GM18498 (cell line): ENCODE measurements around the gene RERE.

ENCODE experiments used
- ATAC-seq: cut with Tn5 transposase; IDR thresholded peaks from one replicate; pipeline ENCODE4 v1.9.1; 2021; ENCODE audit warnings: mild to moderate bottlenecking, moderate library complexity; ENCODE audit not compliant: unreplicated experiment

RERE gene

DNA sequence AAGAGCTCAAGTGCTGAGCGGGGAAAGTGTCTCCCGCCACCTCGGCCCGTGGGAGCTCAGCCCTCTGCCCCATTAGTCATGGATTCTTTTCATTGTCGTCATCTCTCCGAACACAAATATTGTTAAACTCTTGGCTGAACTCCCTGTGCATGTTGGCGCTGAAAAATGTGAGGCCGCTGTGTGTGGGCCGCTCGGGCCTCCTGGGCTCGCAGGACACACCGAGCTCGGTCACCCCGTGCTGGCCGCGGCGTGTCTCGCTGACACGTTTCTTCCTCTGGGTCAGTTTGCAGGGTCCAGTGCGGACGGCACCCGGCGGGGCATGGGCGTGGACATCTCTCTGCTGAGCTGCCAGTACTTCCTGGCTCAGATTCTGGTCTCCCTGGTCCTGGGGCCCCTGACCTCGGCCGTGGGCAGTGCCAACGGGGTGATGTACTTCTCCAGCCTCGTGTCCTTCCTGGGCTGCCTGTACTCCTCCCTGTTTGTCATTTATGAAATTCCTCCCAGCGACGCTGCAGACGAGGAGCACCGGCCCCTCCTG is 473.9 kb downstream of the RERE start:
- no peak for ATAC-seq

DNA sequence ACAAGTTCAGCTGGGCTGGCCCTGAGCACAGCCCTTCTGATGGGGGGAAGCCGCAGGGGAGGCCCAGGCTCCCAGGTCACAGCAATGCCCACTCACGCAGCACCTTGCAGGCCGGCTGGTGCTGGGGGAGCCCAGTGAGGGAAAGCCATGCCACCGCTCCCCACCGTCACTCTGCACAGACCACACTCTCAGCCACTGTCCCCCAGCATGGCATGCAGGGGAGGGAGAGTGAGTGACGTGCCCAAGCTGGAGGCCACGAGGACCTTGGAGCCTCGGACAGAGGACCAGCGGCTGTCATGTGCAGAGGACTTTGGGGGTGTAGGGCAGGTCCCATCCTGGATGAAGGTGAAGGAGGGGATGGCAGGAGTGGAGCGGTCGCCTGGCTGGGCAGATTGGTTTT is 474.4 kb downstream of the RERE start:
- ATAC-seq, result no peak

DNA sequence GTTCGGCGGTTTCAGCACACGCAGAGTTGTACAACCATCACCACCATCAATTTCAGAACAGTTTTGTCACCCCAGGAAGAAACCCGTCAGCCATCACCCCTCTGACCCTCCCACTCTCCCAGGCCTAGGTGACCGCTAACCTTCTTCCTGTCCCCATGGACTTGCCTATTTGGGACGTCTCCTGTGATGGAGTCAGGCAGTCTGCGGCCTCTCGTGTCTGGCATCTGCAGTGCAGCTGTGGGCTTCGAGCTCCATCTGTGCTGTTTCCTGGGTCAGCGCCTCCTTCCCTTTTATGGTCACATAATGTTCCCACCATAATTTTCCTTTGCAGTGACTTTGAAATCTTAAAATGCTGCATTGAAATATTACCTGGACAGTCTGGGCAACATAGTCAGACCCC is 475.1 kb downstream of the RERE start:
- ATAC-seq, result no peak

DNA sequence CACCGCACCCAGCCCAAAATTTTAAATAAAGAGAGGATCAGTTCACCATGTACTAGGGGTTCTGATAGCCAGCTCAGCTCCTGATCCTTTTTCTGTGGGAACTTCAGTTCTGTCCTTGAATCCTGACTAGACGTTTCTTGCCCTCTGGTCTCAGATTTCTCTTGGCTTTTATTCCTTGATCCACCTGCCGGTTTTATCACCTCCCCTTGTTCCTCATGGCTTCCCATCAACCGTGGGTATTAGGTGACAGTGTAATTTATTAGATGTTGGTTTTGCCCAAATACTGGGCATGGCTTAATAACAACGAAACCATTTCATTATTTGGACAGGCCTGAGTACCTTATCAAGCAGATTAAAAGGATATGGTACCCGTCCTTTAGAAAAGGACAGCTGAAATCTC is 477.0 kb downstream of the RERE start:
- ATAC-seq, result no peak

DNA sequence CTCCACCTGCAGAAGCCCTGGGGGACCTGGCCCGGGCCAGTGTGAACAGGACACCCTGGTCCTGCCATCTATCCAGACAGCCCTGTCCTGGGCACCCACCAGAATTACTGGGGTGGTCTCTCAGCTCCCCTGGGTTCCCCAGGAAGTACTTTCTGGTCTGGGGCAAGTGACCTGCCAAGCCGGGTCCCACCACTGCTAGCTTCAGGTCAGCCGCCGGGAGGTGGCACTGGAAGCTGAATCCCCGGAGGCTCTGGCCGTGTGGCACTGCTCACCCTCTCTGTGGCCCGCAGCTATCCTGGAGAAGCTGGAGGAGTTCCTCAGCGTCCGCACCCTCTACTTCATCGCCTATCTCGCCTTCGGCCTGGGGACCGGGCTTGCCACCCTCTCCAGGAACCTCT is 478.2 kb downstream of the RERE start:
- ATAC-seq, result no peak

DNA sequence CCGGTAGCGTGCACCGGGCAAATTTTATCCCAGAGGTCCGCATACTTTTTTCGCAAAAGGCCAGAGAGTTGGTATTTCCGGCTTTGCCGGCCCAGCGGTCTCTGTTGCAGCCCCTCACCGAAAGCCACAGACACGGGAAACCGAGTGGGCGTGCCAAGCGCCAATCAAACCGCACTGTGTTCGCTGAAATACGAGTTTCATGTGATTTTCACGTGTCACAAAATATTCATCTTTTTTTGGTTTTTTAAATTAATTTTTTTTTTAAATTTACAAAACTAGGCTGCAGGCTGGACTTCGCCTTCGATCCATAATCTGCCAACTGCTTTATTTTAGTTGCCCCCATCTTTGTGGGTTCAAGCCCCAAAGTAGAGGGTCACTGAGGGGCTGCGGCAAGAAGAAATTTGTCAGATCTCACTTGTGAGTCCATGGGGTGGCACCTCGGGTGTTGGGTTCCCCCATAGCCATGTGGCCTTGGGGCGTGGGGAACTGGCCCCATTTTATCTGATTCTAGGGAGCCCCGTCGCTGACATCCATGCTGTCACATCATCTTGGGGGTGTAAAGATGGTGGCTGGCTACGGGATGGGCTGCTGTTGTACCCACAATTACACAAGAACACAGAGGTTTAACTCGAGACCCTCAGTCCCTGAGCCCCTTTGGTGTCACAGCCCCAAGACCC is 478.8 kb downstream of the RERE start:
- ATAC-seq, result no peak

DNA sequence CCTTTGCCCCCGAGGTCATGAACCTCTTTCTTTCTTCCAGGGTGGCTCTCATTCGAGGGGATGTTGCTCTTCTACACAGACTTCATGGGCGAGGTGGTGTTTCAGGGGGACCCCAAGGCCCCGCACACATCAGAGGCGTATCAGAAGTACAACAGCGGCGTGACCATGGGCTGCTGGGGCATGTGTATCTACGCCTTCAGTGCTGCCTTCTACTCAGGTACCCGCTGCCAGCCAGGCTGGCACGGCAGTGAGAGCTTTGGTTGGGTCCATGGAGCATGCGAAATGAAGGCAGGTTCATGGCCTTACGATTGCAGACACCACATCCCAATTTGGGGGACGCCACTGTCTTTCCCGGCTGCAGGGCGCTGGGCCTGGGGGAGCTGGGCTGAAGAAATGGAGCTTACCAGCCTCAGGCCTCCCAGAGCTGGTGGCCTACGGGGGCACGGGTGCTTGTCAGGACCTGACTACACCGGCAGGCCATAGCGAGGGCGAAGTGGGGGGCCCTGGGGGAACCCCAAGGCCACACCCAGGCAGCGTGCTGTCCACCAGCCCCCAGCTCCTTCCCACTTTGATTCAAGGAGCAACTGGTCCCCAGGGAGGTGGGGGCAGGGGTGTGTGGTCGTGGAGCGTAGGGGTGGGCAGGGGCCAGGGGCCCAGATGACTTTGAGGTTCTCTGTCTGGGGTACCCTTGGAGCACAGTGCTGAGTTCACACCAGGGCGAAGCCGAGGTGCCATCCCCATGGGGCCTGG is 479.5 kb downstream of the RERE start:
- no peak for ATAC-seq

DNA sequence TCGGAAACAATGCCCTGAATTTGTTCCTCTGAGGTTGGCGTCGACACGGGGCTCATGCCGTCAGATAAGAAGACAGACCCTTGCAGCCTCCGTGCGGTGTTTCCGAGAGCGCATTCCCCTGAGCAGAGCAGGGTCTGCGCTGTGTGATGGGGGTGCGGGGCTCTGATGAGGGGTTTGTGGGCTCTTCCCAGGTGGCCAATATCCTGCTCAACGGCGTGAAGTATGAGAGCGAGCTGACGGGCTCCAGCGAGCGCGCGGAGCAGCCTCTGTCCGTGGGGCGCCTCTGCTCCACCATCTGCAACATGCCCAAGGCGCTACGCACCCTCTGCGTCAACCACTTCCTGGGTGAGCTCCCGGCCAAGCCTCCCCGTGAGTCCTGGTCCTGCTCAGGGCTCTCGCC is 482.2 kb downstream of the RERE start:
- no peak for ATAC-seq

DNA sequence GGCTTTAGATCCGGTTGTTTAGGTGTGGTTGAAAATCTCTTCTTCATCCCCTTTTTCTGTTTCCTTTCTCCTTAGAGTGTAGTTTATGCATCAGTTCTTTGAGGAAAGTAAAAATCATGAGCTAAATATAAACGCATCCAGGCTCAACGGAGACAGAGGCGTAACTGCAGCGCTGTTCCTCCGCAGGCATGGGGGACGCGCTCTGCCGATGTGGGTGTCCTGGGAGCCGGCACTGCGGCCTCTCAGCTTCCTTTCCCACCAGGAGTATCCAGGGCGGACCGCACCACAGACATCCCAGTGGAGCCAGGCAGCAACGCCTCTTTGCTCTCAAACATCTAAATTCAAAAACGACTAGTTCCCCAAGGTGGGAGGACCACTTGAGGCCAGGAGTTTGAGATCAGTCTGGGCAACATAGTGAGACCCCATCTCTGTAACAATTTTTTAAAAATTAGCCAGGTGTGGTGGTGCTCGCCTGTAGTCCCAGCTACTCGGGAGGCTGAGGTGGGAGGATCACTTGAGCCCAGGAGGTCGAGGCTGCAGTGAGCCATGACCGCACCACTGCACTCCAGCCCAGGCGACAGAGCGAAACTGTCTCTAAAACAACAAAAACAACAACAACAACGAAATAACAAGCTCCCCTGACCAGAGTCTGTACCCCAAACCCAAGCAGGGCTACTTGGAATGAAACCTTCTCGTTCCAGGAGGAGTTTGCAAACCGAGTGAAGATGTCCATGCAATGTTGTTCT is 483.2 kb downstream of the RERE start:
- no peak for ATAC-seq

DNA sequence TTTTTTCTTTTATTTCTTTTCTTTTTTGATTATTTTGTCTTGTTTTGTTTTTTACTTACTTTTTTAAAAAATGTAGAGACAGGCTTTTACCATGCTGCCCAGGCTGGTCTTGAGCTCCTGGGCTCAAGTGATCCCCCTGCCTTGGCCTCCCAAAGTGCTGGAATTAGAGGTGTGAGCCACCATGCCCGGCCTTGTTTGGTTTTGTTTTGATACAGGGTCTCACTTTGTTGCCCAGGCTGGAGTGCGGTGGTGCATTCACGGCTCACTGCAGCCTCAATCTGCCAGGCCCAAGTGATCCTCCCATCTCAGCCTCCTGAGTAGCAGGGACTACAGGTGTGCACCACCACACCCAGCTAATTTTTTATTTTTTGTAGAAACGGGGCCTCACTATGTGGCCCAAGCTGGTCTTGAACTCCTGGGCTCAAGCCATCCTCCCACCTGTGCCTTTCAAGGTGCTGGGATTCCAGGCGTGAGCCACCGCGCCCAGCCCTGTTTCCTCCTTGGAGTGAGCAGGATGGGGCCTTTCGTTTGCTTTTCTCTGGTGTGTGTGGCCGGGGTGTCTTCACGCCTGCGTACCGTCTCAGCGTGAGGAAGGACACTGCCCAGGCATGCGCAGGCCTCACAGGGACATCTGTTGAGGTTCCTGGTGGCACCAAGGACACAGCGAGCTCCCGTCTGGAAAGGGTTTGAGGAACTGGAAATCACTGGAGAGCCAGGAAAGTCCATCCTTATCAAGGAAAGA is 484.0 kb downstream of the RERE start:
- no peak for ATAC-seq

DNA sequence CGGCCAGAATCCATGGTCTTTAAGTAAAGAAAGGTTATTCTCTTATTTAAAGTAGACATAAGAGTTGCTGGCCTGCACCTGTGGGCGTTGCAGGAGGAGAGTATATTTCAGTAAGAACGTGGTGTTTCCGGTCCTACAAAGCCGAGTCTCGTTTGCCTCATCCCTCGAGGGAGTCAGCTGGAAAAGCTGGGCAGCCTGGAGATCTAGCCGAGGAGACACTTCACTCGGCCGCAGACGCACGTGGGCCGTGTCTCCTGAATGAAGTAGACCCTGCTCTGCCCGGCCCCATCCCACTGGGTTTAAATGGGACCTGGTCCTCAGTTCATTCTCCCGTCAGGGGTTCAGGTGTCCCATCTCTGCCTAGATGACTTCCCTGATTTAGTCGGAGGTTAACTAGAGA is 484.6 kb downstream of the RERE start:
- no peak for ATAC-seq

DNA sequence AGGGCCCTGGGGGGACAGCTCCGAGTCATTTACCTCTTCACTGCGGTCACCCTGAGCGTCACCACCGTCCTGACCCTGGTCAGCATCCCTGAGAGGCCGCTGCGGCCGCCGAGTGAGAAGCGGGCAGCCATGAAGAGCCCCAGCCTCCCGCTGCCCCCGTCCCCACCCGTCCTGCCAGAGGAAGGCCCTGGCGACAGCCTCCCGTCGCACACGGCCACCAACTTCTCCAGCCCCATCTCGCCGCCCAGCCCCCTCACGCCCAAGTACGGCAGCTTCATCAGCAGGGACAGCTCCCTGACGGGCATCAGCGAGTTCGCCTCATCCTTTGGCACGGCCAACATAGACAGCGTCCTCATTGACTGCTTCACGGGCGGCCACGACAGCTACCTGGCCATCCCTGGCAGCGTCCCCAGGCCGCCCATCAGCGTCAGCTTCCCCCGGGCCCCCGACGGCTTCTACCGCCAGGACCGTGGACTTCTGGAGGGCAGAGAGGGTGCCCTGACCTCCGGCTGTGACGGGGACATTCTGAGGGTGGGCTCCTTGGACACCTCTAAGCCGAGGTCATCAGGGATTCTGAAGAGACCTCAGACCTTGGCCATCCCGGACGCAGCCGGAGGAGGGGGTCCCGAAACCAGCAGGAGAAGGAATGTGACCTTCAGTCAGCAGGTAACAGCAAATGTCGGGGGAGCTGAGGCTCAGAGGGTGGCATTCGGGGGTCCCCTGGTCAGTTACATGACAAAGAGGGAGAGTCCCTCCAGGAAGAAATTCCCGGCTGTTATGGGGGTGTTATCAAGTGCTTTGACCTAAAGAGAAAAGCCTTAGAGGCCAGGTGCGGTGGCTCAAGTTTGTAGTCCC is 486.9 kb downstream of the RERE start:
- ATAC-seq, result no peak

DNA sequence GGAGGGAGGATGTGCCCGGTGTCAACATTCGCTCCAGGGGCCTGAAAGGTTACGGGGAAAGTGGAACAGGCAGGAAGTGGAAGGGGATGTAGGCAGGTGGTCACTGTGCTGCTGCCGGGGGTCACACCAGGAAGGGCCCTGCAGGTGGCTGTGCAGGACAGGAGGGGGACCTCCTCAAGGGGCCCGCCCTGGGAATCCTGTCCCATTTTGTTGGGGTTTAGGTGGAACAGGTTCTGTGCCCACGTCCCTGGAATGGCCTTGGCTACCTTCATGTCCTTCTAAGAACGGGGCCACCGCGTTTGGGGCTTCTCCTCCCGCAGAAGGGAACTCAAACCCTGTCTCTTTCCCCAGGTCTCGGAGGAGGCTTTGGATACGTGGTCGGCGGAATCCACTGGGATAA is 487.6 kb downstream of the RERE start:
- no peak for ATAC-seq

DNA sequence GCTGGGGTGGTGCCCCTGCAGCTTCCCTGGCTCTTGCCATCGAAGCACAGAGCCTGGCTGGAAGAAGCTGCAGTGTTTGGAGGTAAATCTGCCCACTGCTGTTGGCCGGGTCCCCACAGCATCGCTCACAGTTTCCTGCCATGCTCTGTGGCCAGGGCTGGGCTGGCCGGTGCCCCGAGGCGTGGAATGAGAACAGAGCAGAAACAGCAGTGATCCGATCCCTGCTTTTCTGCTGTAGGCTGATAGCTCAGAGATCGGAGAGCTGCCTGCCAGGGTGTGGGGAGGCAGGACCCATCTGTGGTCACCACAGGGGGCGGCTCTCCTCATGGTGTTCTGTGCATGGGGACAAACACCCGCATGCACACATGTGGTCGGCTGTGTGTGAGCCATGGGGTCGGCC is 488.0 kb downstream of the RERE start:
- ATAC-seq, result no peak

DNA sequence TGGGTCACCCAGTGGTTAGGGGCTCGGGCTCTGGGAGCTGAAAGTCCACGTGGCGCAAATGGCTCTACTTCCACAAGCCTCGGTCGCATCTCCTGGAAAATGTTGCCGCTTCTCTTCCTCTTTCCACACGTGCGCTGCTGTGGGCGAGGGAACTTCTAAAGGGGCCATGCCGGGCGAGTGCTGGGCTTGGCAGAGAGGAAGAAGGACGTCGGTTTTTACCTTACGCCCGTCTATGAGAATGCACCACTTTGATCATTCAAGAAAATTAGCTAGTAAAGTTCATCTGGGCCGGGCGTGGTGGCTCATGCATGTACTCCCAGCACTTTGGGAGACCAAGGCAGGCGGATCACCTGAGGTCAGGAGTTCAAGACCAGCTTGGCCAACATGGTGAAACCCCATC is 489.2 kb downstream of the RERE start:
- ATAC-seq, result no peak

DNA sequence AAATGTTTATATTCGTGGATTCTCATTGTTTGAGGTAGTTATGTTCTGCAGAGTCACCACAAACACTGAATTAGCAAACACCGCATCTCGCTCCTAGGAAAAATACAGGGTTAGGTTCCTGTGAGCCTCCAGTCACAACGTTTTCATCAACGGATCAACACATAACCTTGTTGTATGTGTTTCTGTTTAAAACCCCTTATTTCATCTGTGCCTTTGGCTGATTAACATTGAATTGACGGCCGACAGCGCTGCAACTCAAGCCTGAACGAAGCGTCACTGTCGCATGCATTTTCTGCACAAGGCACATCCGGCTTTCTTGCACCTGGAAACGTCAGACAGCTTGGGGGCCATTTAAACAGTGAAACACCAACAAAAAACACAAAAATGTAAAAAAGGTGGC is 491.2 kb downstream of the RERE start:
- ATAC-seq, result no peak

DNA sequence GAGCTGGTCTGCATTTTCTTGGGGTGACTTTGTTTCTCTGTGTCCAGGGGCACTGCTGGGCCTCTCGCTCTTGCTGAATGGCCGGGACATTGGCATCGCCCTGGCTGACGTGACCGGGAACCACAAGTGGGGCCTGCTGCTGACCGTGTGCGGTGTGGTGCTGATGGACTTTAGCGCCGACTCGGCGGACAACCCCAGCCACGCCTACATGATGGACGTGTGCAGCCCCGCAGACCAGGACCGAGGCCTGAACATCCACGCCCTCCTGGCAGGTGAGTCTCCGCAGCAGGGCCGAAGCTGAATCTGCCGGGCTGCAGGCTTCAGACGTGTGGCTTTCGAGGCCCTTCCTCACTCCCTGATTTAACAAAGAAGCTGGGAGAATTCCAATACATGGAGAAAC is 491.7 kb downstream of the RERE start:
- ATAC-seq, result no peak

DNA sequence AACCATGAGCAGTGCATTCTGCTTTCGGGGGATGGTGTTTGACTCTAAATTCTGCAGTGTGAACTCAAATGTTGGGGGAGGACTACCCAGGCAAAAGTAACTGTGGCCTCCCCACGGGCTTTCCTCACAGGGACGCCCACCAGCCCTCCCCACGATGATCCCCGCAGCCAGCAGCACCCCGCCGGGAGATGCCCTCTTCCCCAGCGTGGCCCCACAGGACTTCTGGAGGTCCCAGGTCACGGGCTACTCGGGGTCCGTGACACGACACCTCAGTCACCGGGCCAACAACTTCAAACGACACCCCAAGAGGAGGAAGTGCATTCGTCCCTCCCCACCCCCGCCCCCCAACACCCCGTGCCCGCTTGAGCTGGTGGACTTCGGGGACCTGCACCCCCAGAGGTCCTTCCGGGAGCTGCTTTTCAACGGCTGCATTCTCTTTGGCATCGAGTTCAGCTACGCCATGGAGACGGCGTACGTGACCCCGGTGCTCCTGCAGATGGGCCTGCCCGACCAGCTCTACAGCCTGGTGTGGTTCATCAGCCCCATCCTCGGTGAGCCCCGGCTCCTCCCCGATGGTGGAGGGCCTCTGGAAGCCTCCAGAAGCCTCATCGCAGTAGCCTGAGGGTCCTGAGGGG is 493.1 kb downstream of the RERE start:
- no peak for ATAC-seq

DNA sequence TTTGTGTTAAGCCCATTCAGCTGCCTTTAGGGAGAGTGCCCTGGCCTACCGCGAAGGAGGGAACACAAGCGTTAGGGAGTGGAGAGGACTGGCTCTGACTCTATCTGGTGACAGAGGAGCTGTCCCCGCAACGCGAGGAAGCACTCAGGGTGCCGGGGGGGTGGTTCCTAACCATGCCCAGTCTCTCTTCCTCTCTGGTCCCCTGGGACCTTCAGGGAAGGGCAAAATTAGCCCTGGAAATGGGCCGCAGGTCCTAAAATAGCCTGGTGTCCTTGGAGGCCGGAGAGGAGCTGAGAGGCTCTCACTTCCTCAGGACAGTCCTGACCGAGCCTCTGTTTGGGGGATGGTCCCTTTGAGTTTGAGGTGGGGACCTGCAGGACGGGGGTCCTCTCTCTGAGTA is 493.7 kb downstream of the RERE start:
- ATAC-seq, result no peak

DNA sequence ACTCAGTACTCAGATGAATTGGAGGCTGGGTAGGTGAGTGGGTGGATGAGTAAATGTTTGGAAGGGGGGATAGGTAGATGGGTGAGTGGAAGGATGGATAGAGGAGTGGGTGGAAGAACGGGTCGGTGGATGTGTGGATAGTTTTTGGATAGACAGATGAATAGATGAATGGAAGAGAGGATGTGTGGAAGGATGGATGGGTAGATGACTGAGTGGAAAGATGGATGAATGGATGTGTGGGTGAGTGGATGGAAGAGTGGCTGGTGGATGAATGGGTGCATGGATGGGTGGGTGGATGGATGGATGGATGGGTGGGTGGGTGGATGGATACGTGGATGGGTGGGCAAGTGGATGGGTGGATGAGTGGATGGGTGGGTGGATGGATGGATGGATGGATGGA is 495.8 kb downstream of the RERE start:
- no peak for ATAC-seq
